Measurements from ENCODE around the gene PAN2.

DNA sequence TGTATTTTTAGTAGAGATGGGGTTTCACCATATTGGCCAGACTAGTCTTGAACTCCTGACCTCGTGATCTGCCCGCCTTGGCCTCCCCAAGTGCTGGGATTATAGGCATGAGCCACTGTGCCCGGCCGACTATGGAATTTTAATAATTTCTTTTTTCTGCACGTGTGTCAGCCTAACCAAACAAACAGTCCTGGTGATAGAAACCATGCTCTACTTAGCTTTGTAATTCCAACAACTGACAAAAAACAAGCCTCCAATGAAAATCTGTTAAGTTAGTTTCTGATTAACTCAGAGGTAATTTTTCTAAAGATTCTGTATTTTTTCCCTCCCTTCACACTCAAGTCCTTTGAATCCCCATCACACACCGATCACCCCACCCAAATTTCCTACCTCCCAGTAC lies 51.8 kb downstream of the PAN2 start:
- TF ChIP-seq, protein P1, sequence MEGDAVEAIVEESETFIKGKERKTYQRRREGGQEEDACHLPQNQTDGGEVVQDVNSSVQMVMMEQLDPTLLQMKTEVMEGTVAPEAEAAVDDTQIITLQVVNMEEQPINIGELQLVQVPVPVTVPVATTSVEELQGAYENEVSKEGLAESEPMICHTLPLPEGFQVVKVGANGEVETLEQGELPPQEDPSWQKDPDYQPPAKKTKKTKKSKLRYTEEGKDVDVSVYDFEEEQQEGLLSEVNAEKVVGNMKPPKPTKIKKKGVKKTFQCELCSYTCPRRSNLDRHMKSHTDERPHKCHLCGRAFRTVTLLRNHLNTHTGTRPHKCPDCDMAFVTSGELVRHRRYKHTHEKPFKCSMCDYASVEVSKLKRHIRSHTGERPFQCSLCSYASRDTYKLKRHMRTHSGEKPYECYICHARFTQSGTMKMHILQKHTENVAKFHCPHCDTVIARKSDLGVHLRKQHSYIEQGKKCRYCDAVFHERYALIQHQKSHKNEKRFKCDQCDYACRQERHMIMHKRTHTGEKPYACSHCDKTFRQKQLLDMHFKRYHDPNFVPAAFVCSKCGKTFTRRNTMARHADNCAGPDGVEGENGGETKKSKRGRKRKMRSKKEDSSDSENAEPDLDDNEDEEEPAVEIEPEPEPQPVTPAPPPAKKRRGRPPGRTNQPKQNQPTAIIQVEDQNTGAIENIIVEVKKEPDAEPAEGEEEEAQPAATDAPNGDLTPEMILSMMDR (conservative IDR thresholded peaks at IDR 0.05) = no peak
- TF ChIP-seq EZH2 (IDR thresholded peaks at IDR 0.05; ENCODE audit: low read depth) = no peak

All from PC-9 (cell line).